Measurements from ENCODE around the gene ABCA7.

The ABCA7 gene

DNA sequence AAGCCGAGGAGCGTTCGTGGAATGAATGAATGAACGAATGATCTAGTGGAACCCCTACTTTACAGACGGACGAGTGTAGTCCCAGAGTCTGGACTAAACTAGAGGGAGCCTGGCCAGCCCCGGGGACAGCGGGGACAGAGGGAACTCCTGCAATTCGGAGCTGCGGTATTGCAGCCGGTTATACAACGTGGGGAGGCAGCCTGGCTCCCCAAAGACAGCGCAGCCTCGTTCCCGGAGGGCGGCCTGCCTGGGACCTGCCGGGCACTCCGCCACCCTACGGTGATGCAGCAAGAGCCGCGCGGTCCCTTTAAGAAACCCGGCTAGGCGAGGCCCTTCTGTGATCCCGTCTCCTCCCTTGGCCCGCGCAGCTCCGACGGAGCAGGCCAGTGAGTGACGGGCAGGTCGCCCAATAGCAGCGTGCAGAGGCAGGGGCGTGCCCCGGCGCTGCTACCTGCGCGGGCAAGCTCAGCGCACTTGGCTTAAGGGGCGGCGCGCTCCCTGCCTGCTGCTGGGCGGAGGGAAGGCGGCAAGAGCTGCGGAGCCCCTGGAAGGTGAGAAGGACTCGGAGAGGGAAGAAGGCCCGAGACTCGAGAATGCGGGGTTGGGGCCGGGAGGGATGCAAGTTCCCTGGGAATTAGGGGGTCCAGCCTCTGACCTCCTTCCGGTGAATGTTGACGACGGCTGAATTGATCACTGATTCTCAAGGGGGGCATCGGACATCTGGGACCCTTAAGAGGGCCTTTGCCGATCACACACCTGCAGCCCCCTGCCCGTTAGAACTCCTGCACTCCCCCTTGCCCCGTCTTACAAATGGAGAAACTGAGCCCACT lies at the start of gene ABCA7:
ABCA7 (plus strand) TSS at position 462 of the 830 bp plus-strand sequence. CDS start 1,255 bp downstream, outside the sequence.
- FAIRE-seq = peak; percentile 95

GRCh38 chr19:990119-990571 lies 49.8 kb upstream of the ABCA7 start:
- FAIRE-seq = no peak

DNA sequence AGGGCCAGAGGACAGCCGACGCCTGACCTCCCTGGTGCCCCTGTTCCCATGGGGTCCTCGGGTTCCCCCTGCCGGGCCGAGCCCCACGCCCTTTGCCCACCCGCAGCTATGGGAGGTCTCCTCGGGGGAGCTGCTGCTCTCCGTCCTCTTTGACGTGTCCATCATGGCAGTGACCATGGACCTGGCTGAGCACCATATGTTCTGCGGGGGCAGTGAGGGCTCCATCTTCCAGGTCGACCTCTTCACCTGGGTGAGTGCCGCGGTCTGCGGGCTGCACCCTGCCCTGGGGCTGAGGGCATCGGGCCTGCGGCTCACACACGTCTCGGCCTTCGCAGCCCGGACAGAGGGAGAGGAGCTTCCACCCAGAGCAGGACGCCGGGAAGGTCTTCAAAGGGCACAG lies 49.2 kb upstream of the ABCA7 start:
- no peak for FAIRE-seq

GRCh38 chr19:991174-991931 lies 48.6 kb upstream of the ABCA7 start:
- no peak for FAIRE-seq

DNA sequence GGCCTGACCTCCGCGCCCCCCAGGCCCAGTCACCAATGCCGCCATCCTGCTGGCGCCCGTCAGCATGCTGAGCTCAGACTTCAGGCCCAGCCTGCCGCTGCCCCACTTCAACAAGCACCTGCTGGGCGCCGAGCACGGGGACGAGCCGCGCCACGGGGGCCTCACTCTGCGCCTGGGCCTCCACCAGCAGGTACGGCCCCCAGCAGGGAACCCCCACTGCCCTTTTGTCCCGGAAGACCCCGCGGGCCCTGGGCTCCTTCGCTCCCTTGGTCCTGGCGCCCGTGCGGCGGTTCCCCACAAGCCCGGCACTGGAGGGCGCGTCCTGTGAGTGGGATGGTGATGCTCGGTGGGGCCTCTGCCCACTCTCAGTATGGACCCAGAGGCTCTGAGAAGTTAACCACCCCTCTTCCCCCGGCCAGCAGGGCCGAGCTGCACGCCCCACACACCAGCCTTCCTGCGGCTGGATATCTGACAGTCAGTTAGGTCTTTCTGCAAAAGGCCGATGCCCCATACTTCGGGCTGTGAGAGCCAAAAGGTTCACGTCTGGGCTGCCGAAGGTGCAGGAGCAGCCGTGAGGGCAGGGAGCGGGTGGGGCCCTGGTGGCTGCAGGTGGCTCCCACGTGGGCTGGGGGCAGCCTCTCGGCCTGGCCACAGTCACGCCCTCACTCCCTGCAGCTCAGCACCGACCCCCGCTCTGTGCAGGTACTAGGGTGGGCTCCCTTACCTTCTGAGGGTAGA lies 47.8 kb upstream of the ABCA7 start:
- FAIRE-seq = no peak

- no peak for FAIRE-seq
These were observed 47.2 kb upstream of the ABCA7 start for GRCh38 chr19:992670-993055.

DNA sequence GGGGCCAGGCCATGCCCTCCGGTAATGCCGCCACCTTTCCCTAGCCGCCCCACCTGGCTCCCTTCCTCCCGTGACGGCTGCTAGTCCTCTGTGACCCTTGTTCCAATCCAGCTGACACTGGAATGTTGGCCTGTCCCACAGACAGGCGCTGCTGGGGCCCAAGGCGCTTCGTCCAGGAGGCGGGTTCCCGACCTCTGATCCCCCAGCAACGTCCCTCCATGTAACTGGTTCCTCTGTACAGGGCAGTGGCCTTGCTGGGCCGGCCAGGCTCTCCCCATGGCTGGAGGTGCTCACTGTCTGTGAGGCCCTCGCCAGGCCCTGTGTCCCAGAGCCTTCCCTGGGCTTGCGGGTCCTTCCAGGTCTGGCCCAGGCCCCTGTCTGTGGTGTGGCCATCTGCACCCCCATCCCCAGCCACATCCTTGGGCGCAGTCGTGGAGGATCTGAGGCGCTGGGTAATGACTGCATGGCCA lies 46.5 kb upstream of the ABCA7 start:
- FAIRE-seq = no peak

- no peak for FAIRE-seq
These were observed 46.0 kb upstream of the ABCA7 start for GRCh38 chr19:993831-994393.

GRCh38 chr19:994516-994915 lies 45.4 kb upstream of the ABCA7 start:
- no peak for FAIRE-seq

GRCh38 chr19:995051-995827 lies 44.7 kb upstream of the ABCA7 start:
- no peak for FAIRE-seq

DNA sequence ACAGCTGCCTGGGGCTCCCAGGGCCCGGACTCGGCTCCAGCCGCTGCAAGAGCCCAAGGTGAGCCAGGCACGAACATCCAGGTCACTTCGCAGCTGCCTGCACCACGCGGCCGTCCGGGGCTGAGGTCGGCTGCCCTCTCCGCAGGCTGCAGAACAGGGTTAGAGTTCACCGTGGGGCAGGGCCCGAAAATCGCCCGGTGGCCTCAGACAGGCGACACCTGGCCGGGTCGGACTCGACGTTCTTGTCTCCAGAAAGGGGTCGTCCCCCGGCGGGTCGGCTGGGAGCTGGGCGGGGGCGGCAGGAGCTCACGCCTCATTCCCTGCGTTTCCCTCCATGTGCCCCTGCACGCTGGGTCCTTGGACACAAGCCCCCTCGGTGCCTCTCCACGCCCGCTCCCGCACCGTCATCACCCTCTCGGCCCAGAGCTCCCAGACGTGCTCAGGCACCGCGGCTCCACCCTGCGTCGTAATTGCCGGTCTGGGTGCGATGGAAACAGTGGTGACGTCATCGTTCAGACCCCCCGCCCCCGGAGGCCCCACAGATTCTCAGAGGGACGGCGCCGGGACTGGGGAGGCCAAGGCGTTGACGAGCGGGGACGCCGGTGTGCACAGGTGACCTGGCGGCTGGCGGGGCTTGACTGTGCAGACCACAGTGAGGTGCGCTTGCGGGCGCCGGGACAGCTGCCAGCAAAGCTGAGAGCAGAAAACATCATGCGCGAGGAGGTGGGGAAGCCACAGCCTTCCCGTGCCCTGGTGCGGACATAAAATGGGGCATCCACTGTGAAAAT lies 43.7 kb upstream of the ABCA7 start:
- FAIRE-seq = no peak

GRCh38 chr19:998064-998463 lies 41.8 kb upstream of the ABCA7 start:
- FAIRE-seq = no peak

GRCh38 chr19:999379-999719 lies 40.6 kb upstream of the ABCA7 start:
- no peak for FAIRE-seq

DNA sequence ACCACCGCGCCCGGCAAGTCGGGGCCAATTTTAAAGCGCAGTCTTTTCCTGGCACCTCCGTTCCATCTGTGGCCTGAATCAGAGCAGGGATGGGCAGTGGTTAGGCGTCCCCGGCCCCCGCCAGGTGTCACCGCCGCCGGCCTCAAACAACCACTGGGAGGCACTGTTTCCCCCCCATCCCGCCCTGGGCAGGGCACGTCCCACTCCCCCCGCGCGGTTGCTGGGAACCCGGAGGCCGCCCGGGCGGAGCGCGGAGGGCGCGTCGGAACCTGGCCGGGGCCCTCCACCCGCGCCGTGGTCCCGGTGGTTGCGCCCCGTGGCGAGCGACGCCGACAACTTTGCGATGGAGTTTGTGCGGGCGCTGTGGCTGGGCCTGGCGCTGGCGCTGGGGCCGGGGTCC lies 39.8 kb upstream of the ABCA7 start, which contains the start of gene GRIN3B:
GRIN3B (plus strand) TSS at position 325 of the 400 bp plus-strand sequence; CDS start at position 344, 19 bp downstream.
- FAIRE-seq = no peak

- no peak for FAIRE-seq
These were observed 39.0 kb upstream of the ABCA7 start for GRCh38 chr19:1000591-1001537.

DNA sequence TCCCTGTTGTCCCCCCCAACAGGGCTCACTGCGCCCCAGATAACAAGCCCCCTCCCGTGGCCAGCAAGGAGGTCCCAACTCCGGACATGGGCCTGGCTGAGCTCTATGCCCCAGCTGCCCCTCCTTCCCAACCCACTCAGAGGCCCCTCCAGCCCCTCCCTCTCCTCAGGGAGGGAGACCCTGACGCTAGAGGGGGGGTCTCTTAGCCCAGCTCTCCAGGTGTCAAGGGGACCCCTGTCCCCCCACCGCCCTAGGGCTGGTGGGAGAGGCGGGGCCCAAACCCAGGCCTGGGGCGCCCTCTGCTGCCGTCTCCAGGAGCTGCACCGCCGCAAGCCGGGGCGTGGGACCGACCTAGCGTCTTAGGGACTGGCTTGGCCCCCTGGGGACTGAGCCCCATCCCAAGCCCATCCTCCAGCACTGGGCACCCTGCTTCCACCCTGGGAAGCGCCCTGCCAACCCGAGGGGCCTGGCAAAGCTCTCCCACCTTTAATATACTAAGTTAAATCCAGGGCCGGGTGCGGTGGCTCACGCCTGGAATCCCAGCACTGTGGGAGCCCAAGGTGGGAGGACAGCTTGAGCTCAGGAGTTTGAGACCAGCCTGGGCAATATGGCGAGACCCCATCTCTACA lies 38.3 kb upstream of the ABCA7 start:
- no peak for FAIRE-seq

DNA sequence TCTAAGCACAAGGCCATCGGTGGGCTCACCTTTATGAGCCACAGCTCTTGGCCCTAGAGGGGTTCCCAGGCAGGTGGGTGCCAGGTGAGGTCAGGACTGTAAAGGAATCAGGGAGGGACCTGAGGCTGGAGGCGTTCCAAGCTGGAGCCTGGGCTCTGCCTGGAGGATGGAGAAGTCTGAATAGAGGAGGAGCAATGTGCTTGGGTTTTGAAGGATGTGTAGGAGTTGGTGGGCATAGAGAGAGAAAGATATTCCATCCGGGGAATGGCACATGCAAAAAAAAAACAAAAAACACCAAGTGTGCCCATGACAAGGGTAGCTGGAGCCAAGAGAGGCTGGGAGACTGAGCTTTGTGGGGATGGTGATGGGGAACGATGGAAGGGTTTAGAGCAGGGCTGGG lies 37.3 kb upstream of the ABCA7 start:
- FAIRE-seq = no peak

- FAIRE-seq = no peak
These were observed 36.6 kb upstream of the ABCA7 start for GRCh38 chr19:1003283-1003682.

- no peak for FAIRE-seq
These were observed 35.6 kb upstream of the ABCA7 start for GRCh38 chr19:1004204-1004802.
